Epithelial cell of esophagus (primary cell): ENCODE data around the gene PCDHAC2.

Experiments used
- DNase-seq: peaks from one replicate; pipeline ENCODE4 v3.0.0; 2010; ENCODE audit warnings: low read depth
- H3K4me3 ChIP-seq: 2 replicates; pipeline ENCODE4 v1.5.1; 2011; ENCODE audit warnings: mild to moderate bottlenecking, low read length, control low read depth
- CTCF ChIP-seq: IDR thresholded peaks from 2 replicates; pipeline ENCODE4 v1.5.1; 2011; ENCODE audit warnings: low read depth, mild to moderate bottlenecking, low read length, control low read depth, inconsistent platforms; ENCODE audit not compliant: insufficient read depth; ENCODE audit errors: missing control alignments

Gene PCDHAC2

GRCh38 chr5:140986117-140986521 lies 19.8 kb downstream of the PCDHAC2 start:
- no peak overlapping the region for H3K4me3 ChIP-seq
- no peak for TF ChIP-seq CTCF
- DNase-seq = no peak

- no peak overlapping the region for H3K4me3 ChIP-seq
- no peak for DNase-seq
- TF ChIP-seq CTCF = no peak
These were observed 21.8 kb downstream of the PCDHAC2 start for GRCh38 chr5:140988100-140988499.

- no peak for TF ChIP-seq CTCF
- H3K4me3 ChIP-seq = no peak overlapping the region
- no peak for DNase-seq
These were observed 22.3 kb downstream of the PCDHAC2 start for GRCh38 chr5:140988608-140989007.

- no peak for TF ChIP-seq CTCF
- no peak overlapping the region for H3K4me3 ChIP-seq
These were observed 23.2 kb downstream of the PCDHAC2 start for GRCh38 chr5:140989254-140990020.

GRCh38 chr5:140992828-140993227 lies 26.6 kb downstream of the PCDHAC2 start:
- TF ChIP-seq CTCF = no peak
- DNase-seq = no peak

More at GRCh38 chr5:140989254-140990020, 23.2 kb downstream of the PCDHAC2 start:
- no peak for DNase-seq

GRCh38 chr5:140996060-140996459 lies 29.8 kb downstream of the PCDHAC2 start:
- DNase-seq = no peak
- no peak for TF ChIP-seq CTCF
- no peak overlapping the region for H3K4me3 ChIP-seq

More at GRCh38 chr5:140992828-140993227, 26.6 kb downstream of the PCDHAC2 start:
- no peak overlapping the region for H3K4me3 ChIP-seq

- DNase-seq = no peak
- TF ChIP-seq CTCF = no peak
- H3K4me3 ChIP-seq = no peak overlapping the region
These were observed 32.7 kb downstream of the PCDHAC2 start for GRCh38 chr5:140998921-140999410.
